HepG2 (cell line): ENCODE results near the gene PRKAR2B. TPM values are rescaled to one million over a fixed set of nuclear protein-coding genes. Genes with fewer than 3 reads are reported as not detected.
A peak's percentile ranks its signal among the peaks of the same experiment; 100 is the strongest.

Experiments used
- BCL6 ChIP-seq: IDR thresholded peaks from 2 replicates; pipeline ENCODE4 v1.6.1; 2016; ENCODE audit warnings: missing genetic modification reagents, missing compliant biosample characterization
- BRD4 ChIP-seq: sonication (generic); formaldehyde crosslinking; IDR thresholded peaks from 2 replicates; pipeline ENCODE4 v1.4.0; 2020; ENCODE audit warnings: missing genetic modification reagents
- CBX2 ChIP-seq, 2 experiments: fragments of 200-600 bp in 1 of 2; sonication (generic); formaldehyde crosslinking in 1 of 2; IDR thresholded peaks; 2 replicates each; pipeline versions ENCODE4 v1.7.0 to v1.8.1; 2018 to 2022; ENCODE audit warnings: low read depth in 2 of 2, low read length in 1 of 2, mild to moderate bottlenecking in 1 of 2, missing genetic modification reagents in 1 of 2
- MTF1 ChIP-seq: sonication (generic); formaldehyde crosslinking; IDR thresholded peaks from 2 replicates; pipeline ENCODE4 v1.5.0; 2020; ENCODE audit warnings: missing genetic modification reagents
- NONO ChIP-seq, 2 experiments: fragments of 450-650 bp in 1 of 2; sonication (generic) in 1 of 2; formaldehyde crosslinking in 1 of 2; IDR thresholded peaks in 1 of 2; conservative IDR thresholded peaks in 1 of 2; 2 replicates each; pipeline versions ENCODE4 v1.6.1 to v1.8.0; 2017 to 2022; ENCODE audit warnings: mild to moderate bottlenecking in 1 of 2, missing genetic modification reagents in 1 of 2, moderate library complexity in 1 of 2
- NPAS2 ChIP-seq: sonication (generic); formaldehyde crosslinking; IDR thresholded peaks from 2 replicates; pipeline ENCODE4 v1.8.0; 2022; ENCODE audit warnings: mild to moderate bottlenecking, missing genetic modification reagents, borderline replicate concordance
- PRMT3 ChIP-seq: sonication (generic); formaldehyde crosslinking; IDR thresholded peaks from 2 replicates; pipeline ENCODE4 v1.8.1; 2022; ENCODE audit warnings: low read depth, mild to moderate bottlenecking, moderate library complexity, missing genetic modification reagents, borderline replicate concordance
- RNF2 ChIP-seq: fragments of 450-650 bp; conservative IDR thresholded peaks from 2 replicates; pipeline ENCODE4 v1.6.1; 2016; ENCODE audit warnings: low read depth
- TARDBP ChIP-seq: sonication (generic); formaldehyde crosslinking; IDR thresholded peaks from 2 replicates; pipeline ENCODE4 v1.8.0; 2022; ENCODE audit warnings: mild to moderate bottlenecking, missing genetic modification reagents
- ZNF577 ChIP-seq: sonication (generic); formaldehyde crosslinking; IDR thresholded peaks from 2 replicates; pipeline ENCODE4 v1.4.0; 2020; ENCODE audit warnings: mild to moderate bottlenecking, low read depth, missing genetic modification reagents, borderline replicate concordance
- ZNF678 ChIP-seq: sonication (generic); formaldehyde crosslinking; IDR thresholded peaks from 2 replicates; pipeline ENCODE4 v1.4.0; 2020; ENCODE audit warnings: mild to moderate bottlenecking, missing genetic modification reagents
- ZNF724P ChIP-seq: sonication (generic); formaldehyde crosslinking; IDR thresholded peaks from 2 replicates; pipeline ENCODE4 v1.8.0; 2022; ENCODE audit warnings: missing genetic modification reagents, borderline replicate concordance
- polyA plus RNA-seq, 8 experiments: library from polyadenylated mRNA; depleted of rRNA in 3 of 8; stranded (reverse) in 7 of 8; unstranded in 1 of 8; fragments of >200 nt; fragmentation: Illumina TruSeq in 4 of 8; extraction: Trizol in 4 of 8; gene quantifications; 2 replicates each; pipeline versions ENCODE4 v1.2.1 to v1.2.3, GENCODE V29; 2011 to 2016; ENCODE audit warnings: low read depth in 4 of 8, missing spikeins in 1 of 8, mixed read lengths in 1 of 8; ENCODE audit not compliant: insufficient read depth in 1 of 8
- total RNA-seq, 5 experiments: library from RNA; depleted of rRNA; stranded (reverse); fragments of >200 nt; fragmentation: Illumina TruSeq; extraction: Trizol; gene quantifications; 2 replicates each; pipeline ENCODE4 v1.2.3, GENCODE V29; 2016; ENCODE audit warnings: low read depth in 1 of 5
- TF ChIP-seq, protein P1 (sequence below): sonication (generic); formaldehyde crosslinking; conservative IDR thresholded peaks from 2 replicates; pipeline ENCODE4 v1.5.0; 2020; ENCODE audit warnings: missing genetic modification reagents
- TF ChIP-seq, protein P2 (sequence below): IDR thresholded peaks from 2 replicates; pipeline ENCODE4 v1.6.1; 2016
- TF ChIP-seq, protein P3 (sequence below): sonication (generic); formaldehyde crosslinking; IDR thresholded peaks from 2 replicates; pipeline ENCODE4 v1.4.0; 2020; ENCODE audit warnings: missing genetic modification reagents, borderline replicate concordance
- TF ChIP-seq, protein P4 (sequence below): sonication (generic); formaldehyde crosslinking; IDR thresholded peaks from 2 replicates; pipeline ENCODE4 v1.4.0; 2020; ENCODE audit warnings: missing genetic modification reagents
- TF ChIP-seq, protein P5 (sequence below): fragments of 450-650 bp; IDR thresholded peaks from 2 replicates; pipeline ENCODE4 v1.6.1; 2017
- TF ChIP-seq, protein P6 (sequence below): sonication (generic); formaldehyde crosslinking; IDR thresholded peaks from 2 replicates; pipeline ENCODE4 v1.4.0; 2020; ENCODE audit warnings: missing genetic modification reagents; ENCODE audit errors: not compliant biosample characterization

The PRKAR2B gene
- total and polyA plus RNA-seq, 2 of the 13 experiments (the other 11 are each of a cell fraction or from before 2014, with no cell fraction given), result not detected

DNA sequence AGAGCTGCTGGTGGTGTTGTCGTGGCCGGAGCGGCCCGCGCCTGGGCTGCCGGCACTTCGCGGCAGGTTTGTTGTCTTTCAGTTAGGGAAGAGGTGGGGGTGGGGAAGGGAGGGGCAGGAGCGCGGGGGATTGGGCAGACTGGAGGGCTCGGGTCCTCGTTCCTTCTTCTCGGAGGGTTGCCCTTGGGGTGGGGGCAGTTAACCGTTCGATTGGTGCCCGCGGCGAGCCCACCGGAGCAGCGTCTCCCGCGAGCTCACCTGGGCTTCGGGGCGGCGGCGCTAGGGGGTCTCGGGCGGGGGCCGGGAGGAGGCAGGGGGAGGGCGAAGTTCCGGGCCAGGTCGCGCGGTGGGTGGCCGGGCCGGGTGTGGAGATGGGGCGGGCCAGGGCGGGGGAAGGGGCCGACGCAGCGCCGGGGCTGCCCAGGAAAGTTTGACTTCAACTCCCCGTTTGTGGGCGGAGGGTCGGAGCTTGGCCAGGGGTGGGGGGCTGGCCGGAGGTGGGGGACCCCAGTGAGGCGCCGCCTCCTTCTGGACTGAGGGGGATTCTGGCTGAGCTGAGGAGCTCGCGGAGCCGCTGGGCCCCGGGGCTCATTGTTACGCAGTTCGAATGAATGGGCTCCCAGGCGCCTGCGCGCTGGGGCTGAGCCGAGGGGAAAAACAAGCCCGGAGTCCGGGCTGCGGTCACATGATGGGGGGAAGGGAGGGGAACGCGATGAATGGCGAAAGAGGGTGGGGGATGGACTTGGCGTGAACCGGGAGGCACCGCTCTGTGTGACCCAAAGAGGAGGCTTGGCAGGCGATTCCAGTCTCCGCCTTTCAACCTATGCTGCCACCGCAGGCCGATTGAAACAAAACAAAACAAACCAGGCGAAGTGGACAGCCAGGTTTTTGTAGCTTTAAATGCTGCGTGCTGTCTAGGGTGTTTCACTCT lies 124.9 kb downstream of the PRKAR2B start (continued):
- TF ChIP-seq, protein P1, sequence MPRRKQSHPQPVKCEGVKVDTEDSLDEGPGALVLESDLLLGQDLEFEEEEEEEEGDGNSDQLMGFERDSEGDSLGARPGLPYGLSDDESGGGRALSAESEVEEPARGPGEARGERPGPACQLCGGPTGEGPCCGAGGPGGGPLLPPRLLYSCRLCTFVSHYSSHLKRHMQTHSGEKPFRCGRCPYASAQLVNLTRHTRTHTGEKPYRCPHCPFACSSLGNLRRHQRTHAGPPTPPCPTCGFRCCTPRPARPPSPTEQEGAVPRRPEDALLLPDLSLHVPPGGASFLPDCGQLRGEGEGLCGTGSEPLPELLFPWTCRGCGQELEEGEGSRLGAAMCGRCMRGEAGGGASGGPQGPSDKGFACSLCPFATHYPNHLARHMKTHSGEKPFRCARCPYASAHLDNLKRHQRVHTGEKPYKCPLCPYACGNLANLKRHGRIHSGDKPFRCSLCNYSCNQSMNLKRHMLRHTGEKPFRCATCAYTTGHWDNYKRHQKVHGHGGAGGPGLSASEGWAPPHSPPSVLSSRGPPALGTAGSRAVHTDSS (CRISPR knock-in tag), result no peak
- TF ChIP-seq, protein P2, sequence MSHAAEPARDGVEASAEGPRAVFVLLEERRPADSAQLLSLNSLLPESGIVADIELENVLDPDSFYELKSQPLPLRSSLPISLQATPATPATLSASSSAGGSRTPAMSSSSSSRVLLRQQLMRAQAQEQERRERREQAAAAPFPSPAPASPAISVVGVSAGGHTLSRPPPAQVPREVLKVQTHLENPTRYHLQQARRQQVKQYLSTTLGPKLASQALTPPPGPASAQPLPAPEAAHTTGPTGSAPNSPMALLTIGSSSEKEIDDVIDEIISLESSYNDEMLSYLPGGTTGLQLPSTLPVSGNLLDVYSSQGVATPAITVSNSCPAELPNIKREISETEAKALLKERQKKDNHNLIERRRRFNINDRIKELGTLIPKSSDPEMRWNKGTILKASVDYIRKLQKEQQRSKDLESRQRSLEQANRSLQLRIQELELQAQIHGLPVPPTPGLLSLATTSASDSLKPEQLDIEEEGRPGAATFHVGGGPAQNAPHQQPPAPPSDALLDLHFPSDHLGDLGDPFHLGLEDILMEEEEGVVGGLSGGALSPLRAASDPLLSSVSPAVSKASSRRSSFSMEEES (CRISPR knock-in tag), result peak; percentile 99
- TF ChIP-seq ZNF678, result no peak
- TF ChIP-seq, protein P3, sequence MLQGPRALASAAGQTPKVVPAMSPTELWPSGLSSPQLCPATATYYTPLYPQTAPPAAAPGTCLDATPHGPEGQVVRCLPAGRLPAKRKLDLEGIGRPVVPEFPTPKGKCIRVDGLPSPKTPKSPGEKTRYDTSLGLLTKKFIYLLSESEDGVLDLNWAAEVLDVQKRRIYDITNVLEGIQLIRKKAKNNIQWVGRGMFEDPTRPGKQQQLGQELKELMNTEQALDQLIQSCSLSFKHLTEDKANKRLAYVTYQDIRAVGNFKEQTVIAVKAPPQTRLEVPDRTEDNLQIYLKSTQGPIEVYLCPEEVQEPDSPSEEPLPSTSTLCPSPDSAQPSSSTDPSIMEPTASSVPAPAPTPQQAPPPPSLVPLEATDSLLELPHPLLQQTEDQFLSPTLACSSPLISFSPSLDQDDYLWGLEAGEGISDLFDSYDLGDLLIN, result no peak
- TF ChIP-seq, protein P4, sequence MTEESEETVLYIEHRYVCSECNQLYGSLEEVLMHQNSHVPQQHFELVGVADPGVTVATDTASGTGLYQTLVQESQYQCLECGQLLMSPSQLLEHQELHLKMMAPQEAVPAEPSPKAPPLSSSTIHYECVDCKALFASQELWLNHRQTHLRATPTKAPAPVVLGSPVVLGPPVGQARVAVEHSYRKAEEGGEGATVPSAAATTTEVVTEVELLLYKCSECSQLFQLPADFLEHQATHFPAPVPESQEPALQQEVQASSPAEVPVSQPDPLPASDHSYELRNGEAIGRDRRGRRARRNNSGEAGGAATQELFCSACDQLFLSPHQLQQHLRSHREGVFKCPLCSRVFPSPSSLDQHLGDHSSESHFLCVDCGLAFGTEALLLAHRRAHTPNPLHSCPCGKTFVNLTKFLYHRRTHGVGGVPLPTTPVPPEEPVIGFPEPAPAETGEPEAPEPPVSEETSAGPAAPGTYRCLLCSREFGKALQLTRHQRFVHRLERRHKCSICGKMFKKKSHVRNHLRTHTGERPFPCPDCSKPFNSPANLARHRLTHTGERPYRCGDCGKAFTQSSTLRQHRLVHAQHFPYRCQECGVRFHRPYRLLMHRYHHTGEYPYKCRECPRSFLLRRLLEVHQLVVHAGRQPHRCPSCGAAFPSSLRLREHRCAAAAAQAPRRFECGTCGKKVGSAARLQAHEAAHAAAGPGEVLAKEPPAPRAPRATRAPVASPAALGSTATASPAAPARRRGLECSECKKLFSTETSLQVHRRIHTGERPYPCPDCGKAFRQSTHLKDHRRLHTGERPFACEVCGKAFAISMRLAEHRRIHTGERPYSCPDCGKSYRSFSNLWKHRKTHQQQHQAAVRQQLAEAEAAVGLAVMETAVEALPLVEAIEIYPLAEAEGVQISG (CRISPR knock-in tag), result peak; percentile 89
- TF ChIP-seq, protein P5, sequence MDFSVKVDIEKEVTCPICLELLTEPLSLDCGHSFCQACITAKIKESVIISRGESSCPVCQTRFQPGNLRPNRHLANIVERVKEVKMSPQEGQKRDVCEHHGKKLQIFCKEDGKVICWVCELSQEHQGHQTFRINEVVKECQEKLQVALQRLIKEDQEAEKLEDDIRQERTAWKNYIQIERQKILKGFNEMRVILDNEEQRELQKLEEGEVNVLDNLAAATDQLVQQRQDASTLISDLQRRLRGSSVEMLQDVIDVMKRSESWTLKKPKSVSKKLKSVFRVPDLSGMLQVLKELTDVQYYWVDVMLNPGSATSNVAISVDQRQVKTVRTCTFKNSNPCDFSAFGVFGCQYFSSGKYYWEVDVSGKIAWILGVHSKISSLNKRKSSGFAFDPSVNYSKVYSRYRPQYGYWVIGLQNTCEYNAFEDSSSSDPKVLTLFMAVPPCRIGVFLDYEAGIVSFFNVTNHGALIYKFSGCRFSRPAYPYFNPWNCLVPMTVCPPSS, result no peak
- no peak for TF ChIP-seq NONO (IDR thresholded peaks at IDR 0.05)
- peak; percentile 67 for TF ChIP-seq NONO (CRISPR knock-in tag; conservative IDR thresholded peaks at IDR 0.05)
- TF ChIP-seq RNF2, result no peak
- TF ChIP-seq, protein P6, sequence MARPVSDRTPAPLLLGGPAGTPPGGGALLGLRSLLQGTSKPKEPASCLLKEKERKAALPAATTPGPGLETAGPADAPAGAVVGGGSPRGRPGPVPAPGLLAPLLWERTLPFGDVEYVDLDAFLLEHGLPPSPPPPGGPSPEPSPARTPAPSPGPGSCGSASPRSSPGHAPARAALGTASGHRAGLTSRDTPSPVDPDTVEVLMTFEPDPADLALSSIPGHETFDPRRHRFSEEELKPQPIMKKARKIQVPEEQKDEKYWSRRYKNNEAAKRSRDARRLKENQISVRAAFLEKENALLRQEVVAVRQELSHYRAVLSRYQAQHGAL (CRISPR knock-in tag), result peak; percentile 56
- no peak for TF ChIP-seq NPAS2 (CRISPR knock-in tag)
- TF ChIP-seq MTF1, result no peak
- TF ChIP-seq TARDBP (CRISPR knock-in tag), result peak; percentile 77; the same call in 1 of the 2 replicates
- TF ChIP-seq ZNF724P (CRISPR knock-in tag), result no peak
- no peak for TF ChIP-seq ZNF577
- TF ChIP-seq PRMT3, result no peak
- TF ChIP-seq CBX2 (IDR thresholded peaks at IDR 0.05; ENCODE audit: low read depth, low read length), result no peak
- TF ChIP-seq CBX2 (CRISPR knock-in tag; IDR thresholded peaks at IDR 0.05; ENCODE audit: low read depth), result no peak
- peak; percentile 45; the same call in 1 of the 2 replicates for TF ChIP-seq BCL6 (CRISPR knock-in tag)
- 0 out of 2 replicates have a peak, but pooled peaks have one; percentile 52 for TF ChIP-seq BRD4 (CRISPR knock-in tag)
